H9 (cell line): ENCODE results near the gene KCNN3. TPM values are rescaled to one million over a fixed set of nuclear protein-coding genes. Genes with fewer than 3 reads are reported as not detected.

Experiments
- DNase-seq: peaks from one replicate; pipeline ENCODE4 v3.0.0-alpha.2; 2017
- H2AFZ ChIP-seq: one replicate; pipeline ENCODE4 v1.6.1; 2013; ENCODE audit warnings: mild to moderate bottlenecking, low read length, control low read depth, moderate library complexity
- H2AK5ac ChIP-seq: 2 replicates; pipeline ENCODE4 v1.6.1; 2013; ENCODE audit warnings: low read length, control low read depth, mixed read lengths; ENCODE audit not compliant: insufficient read length
- H2BK120ac ChIP-seq: one replicate; pipeline ENCODE4 v1.6.1; 2013; ENCODE audit warnings: low read depth, mild to moderate bottlenecking, low read length, control low read depth, inconsistent platforms; ENCODE audit not compliant: poor library complexity, severe bottlenecking
- H2BK12ac ChIP-seq: 2 replicates; pipeline ENCODE4 v1.6.1; 2013; ENCODE audit warnings: low read length, control low read depth, mixed read lengths, low read depth; ENCODE audit not compliant: insufficient read length
- H2BK15ac ChIP-seq: 2 replicates; pipeline ENCODE4 v1.6.1; 2013; ENCODE audit warnings: low read depth, low read length, control low read depth
- H2BK20ac ChIP-seq: one replicate; pipeline ENCODE4 v1.6.1; 2013; ENCODE audit warnings: low read depth, mild to moderate bottlenecking, low read length, control low read depth, inconsistent platforms; ENCODE audit not compliant: poor library complexity, severe bottlenecking
- H2BK5ac ChIP-seq: 2 replicates; pipeline ENCODE4 v1.6.1; 2013; ENCODE audit warnings: low read length, control low read depth, mixed read lengths; ENCODE audit not compliant: insufficient read length
- H3K14ac ChIP-seq: 2 replicates; pipeline ENCODE4 v1.6.1; 2013; ENCODE audit warnings: low read length, control low read depth; ENCODE audit not compliant: insufficient read depth
- H3K18ac ChIP-seq: 2 replicates; pipeline ENCODE4 v1.6.1; 2013; ENCODE audit warnings: low read depth, mild to moderate bottlenecking, mixed read lengths, low read length, control low read depth; ENCODE audit not compliant: insufficient read length
- H3K23ac ChIP-seq: 2 replicates; pipeline ENCODE4 v1.6.1; 2013; ENCODE audit warnings: low read length, control low read depth, mixed read lengths, low read depth; ENCODE audit not compliant: insufficient read length
- H3K23me2 ChIP-seq: 2 replicates; pipeline ENCODE4 v1.6.1; 2013; ENCODE audit warnings: low read depth, mild to moderate bottlenecking, mixed read lengths, low read length, control low read depth; ENCODE audit not compliant: insufficient read length, poor library complexity, severe bottlenecking
- H3K27ac ChIP-seq: 2 replicates; pipeline ENCODE4 v1.5.1; 2013; ENCODE audit warnings: low read length, control low read depth, mixed read lengths, low read depth; ENCODE audit not compliant: insufficient read length
- H3K27me3 ChIP-seq: 2 replicates; pipeline ENCODE4 v1.6.1; 2013; ENCODE audit warnings: low read length, control low read depth, inconsistent platforms; ENCODE audit not compliant: insufficient read depth
- H3K4ac ChIP-seq: 2 replicates; pipeline ENCODE4 v1.6.1; 2013; ENCODE audit warnings: low read depth, mild to moderate bottlenecking, control low read depth, inconsistent platforms, low read length, moderate library complexity
- H3K4me1 ChIP-seq: 2 replicates; pipeline ENCODE4 v1.6.1; 2013; ENCODE audit warnings: low read length, control low read depth, inconsistent platforms; ENCODE audit not compliant: insufficient read depth
- H3K4me2 ChIP-seq: 2 replicates; pipeline ENCODE4 v1.6.1; 2013; ENCODE audit warnings: low read length, control low read depth, mixed read lengths; ENCODE audit not compliant: insufficient read length, insufficient read depth
- H3K56ac ChIP-seq: 2 replicates; pipeline ENCODE4 v1.6.1; 2013; ENCODE audit warnings: low read depth, mild to moderate bottlenecking, mixed read lengths, low read length, control low read depth; ENCODE audit not compliant: insufficient read length
- H3K79me1 ChIP-seq: 2 replicates; pipeline ENCODE4 v1.6.1; 2013; ENCODE audit warnings: low read depth, mild to moderate bottlenecking, moderate library complexity, low read length, control low read depth, inconsistent platforms; ENCODE audit not compliant: insufficient read depth, poor library complexity, severe bottlenecking
- H3K79me2 ChIP-seq: 2 replicates; pipeline ENCODE4 v1.6.1; 2013; ENCODE audit warnings: low read length, control low read depth, inconsistent platforms; ENCODE audit not compliant: insufficient read depth
- H3K9ac ChIP-seq: 2 replicates; pipeline ENCODE4 v1.6.1; 2013; ENCODE audit warnings: low read length, control low read depth, mixed read lengths; ENCODE audit not compliant: insufficient read length; ENCODE audit errors: extremely low read depth
- H3K9me3 ChIP-seq: one replicate; pipeline ENCODE4 v1.6.1; 2013; ENCODE audit warnings: low read depth, low read length, inconsistent platforms; ENCODE audit not compliant: control insufficient read depth
- H3T11ph ChIP-seq: one replicate; pipeline ENCODE4 v1.6.1; 2013; ENCODE audit warnings: mild to moderate bottlenecking, low read length, control low read depth, inconsistent platforms
- H4K20me1 ChIP-seq: one replicate; pipeline ENCODE4 v1.6.1; 2013; ENCODE audit not compliant: control insufficient read depth, insufficient read length, insufficient read depth
- H4K5ac ChIP-seq: 2 replicates; pipeline ENCODE4 v1.6.1; 2013; ENCODE audit warnings: low read depth, mild to moderate bottlenecking, mixed read lengths, low read length, control low read depth; ENCODE audit not compliant: insufficient read length
- H4K8ac ChIP-seq: replicated peaks from 2 replicates; pipeline ENCODE4 v1.6.1; 2013; ENCODE audit warnings: low read length, control low read depth, mixed read lengths, low read depth; ENCODE audit not compliant: insufficient read length
- H4K91ac ChIP-seq: 2 replicates; pipeline ENCODE4 v1.6.1; 2013; ENCODE audit warnings: low read depth, mild to moderate bottlenecking, moderate library complexity, mixed read lengths, low read length, control low read depth; ENCODE audit not compliant: insufficient read length
- H3K27ac Mint-ChIP-seq, 3 experiments: 2 replicates in 2 of 3; 3 replicates in 1 of 3; pipeline ENCODE4 v1.8.0; 2020 to 2021; ENCODE audit warnings: mixed read lengths in 3 of 3, mild to moderate bottlenecking in 1 of 3, moderate library complexity in 1 of 3
- H3K27me3 Mint-ChIP-seq: 2 replicates; pipeline ENCODE4 v1.8.0; 2021; ENCODE audit warnings: low read depth, mild to moderate bottlenecking, moderate library complexity, mixed read lengths
- H3K36me3 Mint-ChIP-seq, 3 experiments: 2 replicates in 2 of 3; 3 replicates in 1 of 3; pipeline ENCODE4 v1.8.0; 2020 to 2021; ENCODE audit warnings: low read depth in 3 of 3, mixed read lengths in 3 of 3; ENCODE audit not compliant: insufficient read depth in 1 of 3
- H3K4me1 Mint-ChIP-seq, 2 experiments: 2 replicates each; pipeline ENCODE4 v1.8.0; 2020; ENCODE audit warnings: mixed read lengths in 2 of 2
- H3K4me3 Mint-ChIP-seq, 2 experiments: 2 replicates in 1 of 2; 3 replicates in 1 of 2; pipeline ENCODE4 v1.8.0; 2020 to 2021; ENCODE audit warnings: mild to moderate bottlenecking in 2 of 2, mixed read lengths in 2 of 2, moderate library complexity in 1 of 2
- H3K9me3 Mint-ChIP-seq, 2 experiments: 2 replicates in 1 of 2; 3 replicates in 1 of 2; pipeline ENCODE4 v1.8.0; 2020; ENCODE audit warnings: mild to moderate bottlenecking in 2 of 2, mixed read lengths in 2 of 2, moderate library complexity in 1 of 2
- CTCF ChIP-seq: fragments of 200-600 bp; sonication (generic); conservative IDR thresholded peaks from 3 replicates; pipeline ENCODE4 v1.8.0; 2021; ENCODE audit warnings: antibody characterized with exemption, mild to moderate bottlenecking
- WGBS: extraction: QIAGEN DNeasy Blood & Tissue Kit; methylation state at CpG from one replicate; pipeline ENCODE4 v1.1.7; 2013; ENCODE audit warnings: missing lambda C conversion rate, low lambda C conversion rate, mixed read lengths; ENCODE audit not compliant: insufficient read length; ENCODE audit errors: extremely low coverage; 5-methylcytosine and 5-hydroxymethylcytosine counted together
- total RNA-seq: library from RNA; stranded (reverse); gene quantifications from 2 replicates; pipeline ENCODE4 v1.2.1, GENCODE V29; 2021

The KCNN3 gene
- total RNA-seq, 1 experiment from 2014 or later, result 0.83 TPM

- Histone ChIP-seq H3T11ph (no peak overlapping the region), H4K5ac (no peak overlapping the region), H2BK15ac (no peak overlapping the region), H3K27me3 (no peaks in the 10 kb centered on the region), H3K79me1 (no peaks in the 10 kb centered on the region), H2AFZ (no peak overlapping the region), H3K9ac (no peak overlapping the region), H2BK12ac (no peak overlapping the region), H2BK120ac (no peak overlapping the region), H2AK5ac (no peak overlapping the region), H2BK5ac (no peak overlapping the region), H3K14ac (no peak overlapping the region), H3K4me2 (no peak overlapping the region), H3K27ac (no peak overlapping the region), H3K4me1 (peaks cover 10% of the 10 kb centered on the region; the same call in 1 of the 2 replicates), H3K79me2 (no peaks in the 10 kb centered on the region), H3K4ac (no peak overlapping the region), H4K91ac (no peak overlapping the region), H3K56ac (no peak overlapping the region), H3K18ac (no peak overlapping the region), H3K23me2 (no peaks in the 10 kb centered on the region), H4K8ac (no peak overlapping the region), H3K23ac (no peak overlapping the region), H3K9me3 (no peaks in the 10 kb centered on the region), H4K20me1 (no peaks in the 10 kb centered on the region), H2BK20ac (no peak overlapping the region)
- no peak overlapping the region for H3K4me3 Mint-ChIP-seq
- no peak for TF ChIP-seq CTCF
- peaks cover 13 to 15% of the 10 kb centered on the region in 2 experiments; a peak in 4 of 5 replicates for H3K9me3 Mint-ChIP-seq
- H3K27ac Mint-ChIP-seq, result peak overlapping the region in 1 of 3 experiments; percentile 76; a peak in 2 of 7 replicates
- H3K27me3 Mint-ChIP-seq, result peaks cover 6% of the 10 kb centered on the region
- WGBS, result no CpG with 5 or more reads among the region's 5 CpGs
- peaks cover 66 to 72% of the 10 kb centered on the region in 2 experiments for H3K4me1 Mint-ChIP-seq
- peaks cover 0 to 12% (median 2%) of the 10 kb centered on the region in 3 experiments; a peak in 4 of 7 replicates for H3K36me3 Mint-ChIP-seq
- DNase-seq, result no peak
Measured at GRCh38 chr1:154745286-154745731, 124.8 kb downstream of the KCNN3 start.
